ENCODE results near the gene SOAT2.

- TF ChIP-seq CTCF (IDR thresholded peaks at IDR 0.05) (no peak), POLR2A (IDR thresholded peaks at IDR 0.05) (no peak)
Measured at GRCh38 chr12:53086361-53086760, 16.9 kb upstream of the SOAT2 start.
